Uterus (tissue), 4 donors: ENCODE data around the gene ARHGEF7. TPM values are rescaled to one million over a fixed set of nuclear protein-coding genes. Genes with fewer than 3 reads are reported as not detected.

Source experiments
- DNase-seq, 2 donors: peaks; one replicate each; pipeline ENCODE4 v3.0.0-alpha.2; 2019 to 2020
- H3K27ac ChIP-seq, 2 donors: fragments of 200-600 bp; sonication (generic); 1 replicate in 1 of 2; 2 replicates in 1 of 2; pipeline ENCODE4 v1.5.1; 2016 to 2018
- H3K27me3 ChIP-seq, 2 donors: fragments of 200-600 bp; sonication (generic); one replicate each; pipeline ENCODE4 v1.5.1; 2018 to 2019; ENCODE audit warnings: control low read depth in 1 of 2
- H3K36me3 ChIP-seq, 2 donors: fragments of 200-600 bp; sonication (generic); one replicate each; pipeline ENCODE4 v1.5.1; 2019; ENCODE audit warnings: control low read depth in 1 of 2
- H3K4me1 ChIP-seq, 2 donors: fragments of 200-600 bp; sonication (generic); one replicate each; pipeline ENCODE4 v1.5.1; 2018 to 2019; ENCODE audit warnings: control low read depth in 1 of 2
- H3K4me3 ChIP-seq, 2 donors: fragments of 200-600 bp; sonication (generic); 1 replicate in 1 of 2; 2 replicates in 1 of 2; pipeline ENCODE4 v1.5.1; 2018 to 2019; ENCODE audit warnings: mild to moderate bottlenecking in 1 of 2
- H3K9me3 ChIP-seq, 2 donors: fragments of 200-600 bp; sonication (generic); one replicate each; pipeline ENCODE4 v1.5.1; 2019; ENCODE audit warnings: control low read depth in 1 of 2
- POLR2A ChIP-seq, 2 donors: fragments of 450-650 bp; IDR thresholded peaks; one replicate each; pipeline ENCODE4 v1.6.1; 2016; ENCODE audit warnings: antibody characterized with exemption in 2 of 2, mild to moderate bottlenecking in 1 of 2, moderate library complexity in 1 of 2
- intact Hi-C: fragments of 100-400 bp; cut with DNase I; formaldehyde crosslinking; loops from one replicate; pipeline ENCODE4 v1.15.1; 2023; ENCODE audit warnings: low total_unique reads
- total RNA-seq, 4 donors: library from RNA; depleted of rRNA in 3 of 4; stranded (reverse); fragments of >200 nt in 3 of 4; gene quantifications; one replicate each; pipeline versions ENCODE4 v1.1.0 to v1.2.4, GENCODE V29; 2014 to 2023
- TF ChIP-seq, protein P1 (sequence below), 4 experiments: fragments of 200-600 bp in 2 of 4; fragments of 450-650 bp in 2 of 4; sonication (generic) in 2 of 4; IDR thresholded peaks; one replicate each; pipeline ENCODE4 v1.5.1; 2016 to 2019; ENCODE audit warnings: antibody characterized with exemption in 4 of 4, mild to moderate bottlenecking in 2 of 4, moderate library complexity in 1 of 4
- donor health status: DM: yes; HTN: yes; CAD: no.

The ARHGEF7 gene
- total RNA-seq, 4 donors from 2014 or later: 42.6 to 152 (median 127) TPM

- Histone ChIP-seq H3K4me3 (no peak overlapping the region), H3K4me1 (no peaks in the 10 kb centered on the region), H3K36me3 (no peaks in the 10 kb centered on the region), H3K27ac (no peak overlapping the region), H3K9me3 (no peaks in the 10 kb centered on the region), H3K27me3 (no peaks in the 10 kb centered on the region)
- TF ChIP-seq POLR2A (IDR thresholded peaks at IDR 0.05): no peak
- TF ChIP-seq, protein P1, sequence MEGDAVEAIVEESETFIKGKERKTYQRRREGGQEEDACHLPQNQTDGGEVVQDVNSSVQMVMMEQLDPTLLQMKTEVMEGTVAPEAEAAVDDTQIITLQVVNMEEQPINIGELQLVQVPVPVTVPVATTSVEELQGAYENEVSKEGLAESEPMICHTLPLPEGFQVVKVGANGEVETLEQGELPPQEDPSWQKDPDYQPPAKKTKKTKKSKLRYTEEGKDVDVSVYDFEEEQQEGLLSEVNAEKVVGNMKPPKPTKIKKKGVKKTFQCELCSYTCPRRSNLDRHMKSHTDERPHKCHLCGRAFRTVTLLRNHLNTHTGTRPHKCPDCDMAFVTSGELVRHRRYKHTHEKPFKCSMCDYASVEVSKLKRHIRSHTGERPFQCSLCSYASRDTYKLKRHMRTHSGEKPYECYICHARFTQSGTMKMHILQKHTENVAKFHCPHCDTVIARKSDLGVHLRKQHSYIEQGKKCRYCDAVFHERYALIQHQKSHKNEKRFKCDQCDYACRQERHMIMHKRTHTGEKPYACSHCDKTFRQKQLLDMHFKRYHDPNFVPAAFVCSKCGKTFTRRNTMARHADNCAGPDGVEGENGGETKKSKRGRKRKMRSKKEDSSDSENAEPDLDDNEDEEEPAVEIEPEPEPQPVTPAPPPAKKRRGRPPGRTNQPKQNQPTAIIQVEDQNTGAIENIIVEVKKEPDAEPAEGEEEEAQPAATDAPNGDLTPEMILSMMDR (IDR thresholded peaks at IDR 0.05): no peak
- intact Hi-C loops: no loop called here
- no peak for DNase-seq
Measured at GRCh38 chr13:111139452-111139851, 24.3 kb downstream of the ARHGEF7 start.

DNA sequence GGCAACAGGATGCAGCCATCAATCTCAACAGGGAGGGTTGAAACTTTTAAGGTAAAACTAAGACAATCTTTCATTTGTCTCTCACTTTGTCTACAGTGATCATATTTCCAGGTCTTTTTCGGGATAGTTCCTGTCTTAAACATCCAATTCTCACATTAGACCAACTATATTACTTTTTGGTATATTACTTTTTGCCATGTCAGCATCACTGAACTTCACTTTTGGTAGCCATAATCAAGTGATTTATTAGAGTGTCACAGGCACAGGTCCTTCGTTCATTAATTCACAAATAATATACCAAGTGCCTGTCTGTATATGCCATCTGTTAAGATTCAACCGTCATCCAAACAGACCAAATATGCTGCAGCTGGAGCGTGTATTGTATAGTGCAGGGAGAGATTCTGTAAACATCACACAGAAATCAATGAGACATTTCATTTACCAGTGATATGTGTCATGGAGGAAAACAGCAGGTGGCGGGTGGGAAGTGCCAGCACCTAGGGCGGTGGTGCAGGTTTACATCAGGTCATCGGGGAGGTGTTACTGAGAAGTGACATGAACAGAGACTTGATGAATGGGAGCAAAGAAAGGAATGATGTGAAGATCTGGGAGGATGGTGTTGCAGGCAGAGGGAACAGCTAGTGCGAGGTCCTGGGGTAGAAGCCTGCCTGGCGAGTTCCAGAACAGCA is 24.9 kb downstream of the ARHGEF7 start:
- Histone ChIP-seq H3K36me3 (no peaks in the 10 kb centered on the region), H3K4me3 (no peak overlapping the region), H3K27ac (no peak overlapping the region), H3K27me3 (no peaks in the 10 kb centered on the region), H3K4me1 (no peaks in the 10 kb centered on the region), H3K9me3 (no peaks in the 10 kb centered on the region)
- no peak for DNase-seq
- intact Hi-C loops: no loop called here
- TF ChIP-seq POLR2A (IDR thresholded peaks at IDR 0.05): no peak
- TF ChIP-seq, protein P1 (IDR thresholded peaks at IDR 0.05): no peak

- no peaks in the 10 kb centered on the region for H3K4me1 ChIP-seq
Measured at GRCh38 chr13:111140562-111141105, 25.5 kb downstream of the ARHGEF7 start.

DNA sequence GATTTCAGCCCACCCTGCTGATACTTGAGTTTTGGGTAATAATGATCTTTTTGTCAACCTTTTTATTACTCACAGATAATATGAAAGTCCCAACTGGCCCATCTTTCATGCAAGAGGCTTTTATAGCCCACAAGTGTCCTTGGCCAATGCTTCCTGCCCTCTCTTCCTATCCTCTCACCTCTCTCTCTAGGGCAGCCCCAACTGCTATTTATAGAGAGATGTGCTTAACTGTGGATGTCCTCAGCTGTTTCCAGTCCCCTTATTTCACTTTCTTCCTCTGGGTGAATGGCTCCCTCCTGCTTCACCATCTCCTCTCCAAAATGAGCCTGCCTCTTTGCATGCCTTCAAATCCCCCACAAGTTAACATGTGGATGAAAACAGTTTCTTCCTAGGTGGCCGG is 27.4 kb downstream of the ARHGEF7 start:
- H3K4me3 ChIP-seq: no peak overlapping the region
- no peaks in the 10 kb centered on the region for H3K9me3 ChIP-seq
- no peaks in the 10 kb centered on the region for H3K36me3 ChIP-seq
- peak overlapping the region in 1 of 2 donors; percentile 8 for H3K27ac ChIP-seq
- no peaks in the 10 kb centered on the region for H3K27me3 ChIP-seq
- intact Hi-C loops: no loop called here
- H3K4me1 ChIP-seq: no peaks in the 10 kb centered on the region
- DNase-seq: no peak
- no peak for TF ChIP-seq POLR2A (IDR thresholded peaks at IDR 0.05)
- TF ChIP-seq, protein P1 (IDR thresholded peaks at IDR 0.05): no peak

More at GRCh38 chr13:111140562-111141105, 25.5 kb downstream of the ARHGEF7 start:
- H3K27me3 ChIP-seq: no peaks in the 10 kb centered on the region
- DNase-seq: no peak
- TF ChIP-seq, protein P1 (IDR thresholded peaks at IDR 0.05): no peak
- TF ChIP-seq POLR2A (IDR thresholded peaks at IDR 0.05): no peak
- no peaks in the 10 kb centered on the region for H3K9me3 ChIP-seq
- H3K4me3 ChIP-seq: no peak overlapping the region
- H3K27ac ChIP-seq: no peak overlapping the region
- intact Hi-C loops: no loop called here
- no peaks in the 10 kb centered on the region for H3K36me3 ChIP-seq

DNA sequence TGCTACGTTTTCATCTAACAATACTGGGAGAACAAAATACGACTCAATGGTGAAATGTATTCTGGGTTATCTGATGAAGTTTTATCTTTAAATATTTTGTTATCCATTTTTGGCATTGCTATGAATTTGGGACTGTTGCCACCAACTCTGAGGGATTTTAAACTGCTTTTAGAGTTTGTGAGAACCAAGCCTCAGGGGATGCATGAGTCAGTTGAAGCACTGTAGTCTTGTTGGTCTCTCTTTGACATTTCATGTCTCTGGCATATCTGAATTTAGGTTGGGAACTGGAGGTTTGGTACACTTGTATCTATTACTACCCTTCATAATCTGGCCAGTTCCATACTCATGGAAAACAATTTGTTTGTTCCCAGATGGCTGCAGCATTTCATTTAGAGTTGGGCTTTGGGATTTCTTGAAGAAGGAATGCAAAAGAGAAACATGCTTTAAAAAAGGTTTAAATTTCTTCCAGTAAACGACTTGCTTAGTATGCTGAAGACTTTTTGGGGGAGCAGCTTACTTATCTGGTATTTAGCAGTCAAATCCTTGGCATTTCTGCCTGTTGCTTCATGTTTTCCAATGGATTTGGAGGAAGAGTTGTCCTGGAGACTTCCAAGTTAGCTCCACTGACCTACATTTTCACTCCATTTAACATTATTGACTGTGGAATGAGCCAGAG is 28.9 kb downstream of the ARHGEF7 start:
- peak overlapping the region in 1 of 2 donors; percentile 43 for H3K27ac ChIP-seq
- no peaks in the 10 kb centered on the region for H3K27me3 ChIP-seq
- H3K36me3 ChIP-seq: no peaks in the 10 kb centered on the region
- H3K9me3 ChIP-seq: no peaks in the 10 kb centered on the region
- TF ChIP-seq, protein P1 (IDR thresholded peaks at IDR 0.05): no peak
- no peak for TF ChIP-seq POLR2A (IDR thresholded peaks at IDR 0.05)
- DNase-seq: no peak
- no peak overlapping the region for H3K4me3 ChIP-seq
- no peaks in the 10 kb centered on the region for H3K4me1 ChIP-seq
- intact Hi-C loops: no loop called here
